Activated effector memory CD4-positive, alpha-beta T cell treated with anti-CD3 and anti-CD28 coated beads, Interleukin-2, amount 50 U/mL, for 16 hours (primary cell): ENCODE measurements around the gene ZMYND15.
"Not testable (repeated sequence)": the region's sequence is repeated elsewhere in the genome, so short reads cannot be mapped to it uniquely, and the experiment has no call there.

ENCODE experiments used
- DNase-seq: peaks from one replicate; pipeline ENCODE4 v3.0.0-alpha.2; 2020

Gene ZMYND15

GRCh38 chr17:4739122-4740024 is at the start of gene ZMYND15, which contains the start of gene CXCL16:
ZMYND15 (plus strand) TSS chr17:4739833; CDS start chr17:4740549, 716 bp downstream.
CXCL16 (minus strand) TSS chr17:4739928; CDS start chr17:4739339, 589 bp downstream.
- DNase-seq: peak; percentile 86

- not testable (repeated sequence) for DNase-seq
Measured at GRCh38 chr17:4689872-4690271, 49.8 kb upstream of the ZMYND15 start.

- DNase-seq: no peak
Measured at GRCh38 chr17:4690745-4691144, 48.9 kb upstream of the ZMYND15 start.

- no peak for DNase-seq
Measured at GRCh38 chr17:4691686-4692085, 47.9 kb upstream of the ZMYND15 start.

GRCh38 chr17:4693416-4693815 is 46.2 kb upstream of the ZMYND15 start:
- DNase-seq: peak; percentile 2

GRCh38 chr17:4696437-4696805 is 43.2 kb upstream of the ZMYND15 start:
- DNase-seq: no peak

- not testable (repeated sequence) for DNase-seq
Measured at GRCh38 chr17:4699401-4700056, 40.1 kb upstream of the ZMYND15 start.

GRCh38 chr17:4701116-4701515 is 38.5 kb upstream of the ZMYND15 start:
- no peak for DNase-seq

GRCh38 chr17:4703330-4703691 is 36.3 kb upstream of the ZMYND15 start:
- no peak for DNase-seq

GRCh38 chr17:4704574-4704907 is 35.1 kb upstream of the ZMYND15 start:
- DNase-seq: not testable (repeated sequence)

- DNase-seq: no peak
Measured at GRCh38 chr17:4704991-4705390, 34.6 kb upstream of the ZMYND15 start.

- no peak for DNase-seq
Measured at GRCh38 chr17:4706121-4706520, 33.5 kb upstream of the ZMYND15 start.

GRCh38 chr17:4708436-4708835 is 31.2 kb upstream of the ZMYND15 start:
- peak; percentile 74 for DNase-seq

GRCh38 chr17:4709794-4710692 is 29.6 kb upstream of the ZMYND15 start, which contains the start of gene ARRB2:
ARRB2 (plus strand) TSS chr17:4710632; CDS start chr17:4710722, 90 bp downstream.
- DNase-seq: peak; percentile 99

- peak; percentile 76 for DNase-seq
Measured at GRCh38 chr17:4710693-4711634, 28.7 kb upstream of the ZMYND15 start.

- no peak for DNase-seq
Measured at GRCh38 chr17:4711661-4712181, 27.9 kb upstream of the ZMYND15 start.

GRCh38 chr17:4712526-4712925 is 27.1 kb upstream of the ZMYND15 start:
- no peak for DNase-seq

GRCh38 chr17:4714340-4715062 is 25.1 kb upstream of the ZMYND15 start:
- not testable (repeated sequence) for DNase-seq

- peak; percentile 78 for DNase-seq
Measured at GRCh38 chr17:4715063-4715744, 24.4 kb upstream of the ZMYND15 start.

GRCh38 chr17:4716081-4716480 is 23.6 kb upstream of the ZMYND15 start:
- no peak for DNase-seq
